Ishikawa (cell line): ENCODE results near the gene EIF2S1.
A peak's percentile ranks its signal among the peaks of the same experiment; 100 is the strongest.

Experiments
- CEBPB ChIP-seq: IDR thresholded peaks from 2 replicates; pipeline ENCODE4 v1.6.1; 2012
- CREB1 ChIP-seq: IDR thresholded peaks from 2 replicates; pipeline ENCODE4 v1.6.1; 2012; ENCODE audit warnings: low read depth
- EGR1 ChIP-seq: IDR thresholded peaks from 2 replicates; pipeline ENCODE4 v1.6.1; 2012
- EP300 ChIP-seq: IDR thresholded peaks from 2 replicates; pipeline ENCODE4 v1.6.1; 2012; ENCODE audit warnings: borderline replicate concordance
- FOXM1 ChIP-seq: IDR thresholded peaks from 2 replicates; pipeline ENCODE4 v1.6.1; 2012; ENCODE audit warnings: low read depth, borderline replicate concordance
- NFIC ChIP-seq: IDR thresholded peaks from 2 replicates; pipeline ENCODE4 v1.6.1; 2012
- RAD21 ChIP-seq: IDR thresholded peaks from 2 replicates; pipeline ENCODE4 v1.6.1; 2012; ENCODE audit warnings: low read depth
- TAF1 ChIP-seq: IDR thresholded peaks from 2 replicates; pipeline ENCODE4 v1.6.1; 2012; ENCODE audit warnings: low read depth, mild to moderate bottlenecking
- TCF12 ChIP-seq: IDR thresholded peaks from 2 replicates; pipeline ENCODE4 v1.6.1; 2012; ENCODE audit warnings: low read depth
- TEAD4 ChIP-seq: IDR thresholded peaks from 2 replicates; pipeline ENCODE4 v1.6.1; 2012
- YY1 ChIP-seq: IDR thresholded peaks from 2 replicates; pipeline ENCODE4 v1.6.1; 2012; ENCODE audit warnings: low read depth
- ZBTB7A ChIP-seq: IDR thresholded peaks from 2 replicates; pipeline ENCODE4 v1.6.1; 2012; ENCODE audit warnings: low read depth
- TF ChIP-seq, protein P1 (sequence below): IDR thresholded peaks from 2 replicates; pipeline ENCODE4 v1.6.1; 2012
- TF ChIP-seq, protein P2 (sequence below): IDR thresholded peaks from 2 replicates; pipeline ENCODE4 v1.6.1; 2012
- TF ChIP-seq, protein P3 (sequence below): IDR thresholded peaks from 2 replicates; pipeline ENCODE4 v1.6.1; 2012; ENCODE audit warnings: low read depth, mild to moderate bottlenecking

The EIF2S1 gene

DNA sequence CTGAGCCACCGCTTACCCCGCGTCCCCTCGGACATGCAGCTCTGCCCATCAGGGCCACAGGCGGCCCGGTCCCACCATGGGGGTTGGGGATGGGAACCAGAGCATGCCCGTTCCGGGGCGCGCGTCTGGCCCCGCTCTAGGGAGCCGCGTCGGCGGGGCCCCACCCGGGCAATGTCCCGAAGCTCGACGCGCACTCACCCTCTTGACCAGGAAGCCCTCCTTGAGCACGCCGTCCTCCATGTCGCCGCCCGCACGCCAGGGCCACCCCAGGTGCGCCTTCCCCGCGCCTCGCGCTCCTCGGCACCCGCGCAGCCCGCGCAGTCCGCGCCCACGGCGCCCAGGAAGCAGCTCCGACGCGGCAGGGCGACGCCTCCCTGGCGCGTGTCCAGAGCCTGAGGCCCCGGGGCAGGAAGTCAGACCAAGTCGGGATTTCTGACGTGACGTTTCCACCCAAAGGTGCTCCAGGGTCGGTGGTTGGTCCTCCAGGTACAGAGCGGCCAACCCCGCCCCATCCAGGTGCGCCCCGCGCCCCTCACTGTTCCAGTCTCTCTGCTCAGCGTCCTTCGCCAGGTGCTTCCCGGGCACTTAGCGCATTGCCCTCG is 51.8 kb downstream of the EIF2S1 start, which contains the start of gene PLEK2:
PLEK2 (minus strand) TSS at position 346 of the 602 bp plus-strand sequence; CDS start at position 240, 106 bp downstream.
- peak; percentile 75; the same call in 1 of the 2 replicates for TF ChIP-seq NFIC
- no peak for TF ChIP-seq RAD21
- TF ChIP-seq EP300 = peak; percentile 40; the same call in 1 of the 2 replicates
- no peak; the same call in 1 of the 2 replicates for TF ChIP-seq TCF12
- no peak; the same call in 1 of the 2 replicates for TF ChIP-seq CREB1
- no peak for TF ChIP-seq CEBPB
- TF ChIP-seq, protein P1, sequence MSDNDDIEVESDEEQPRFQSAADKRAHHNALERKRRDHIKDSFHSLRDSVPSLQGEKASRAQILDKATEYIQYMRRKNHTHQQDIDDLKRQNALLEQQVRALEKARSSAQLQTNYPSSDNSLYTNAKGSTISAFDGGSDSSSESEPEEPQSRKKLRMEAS = peak; percentile 77
- TF ChIP-seq TAF1 = no peak; the same call in 1 of the 2 replicates
- TF ChIP-seq EGR1 = no peak
- TF ChIP-seq YY1 = no peak
- TF ChIP-seq, protein P2, sequence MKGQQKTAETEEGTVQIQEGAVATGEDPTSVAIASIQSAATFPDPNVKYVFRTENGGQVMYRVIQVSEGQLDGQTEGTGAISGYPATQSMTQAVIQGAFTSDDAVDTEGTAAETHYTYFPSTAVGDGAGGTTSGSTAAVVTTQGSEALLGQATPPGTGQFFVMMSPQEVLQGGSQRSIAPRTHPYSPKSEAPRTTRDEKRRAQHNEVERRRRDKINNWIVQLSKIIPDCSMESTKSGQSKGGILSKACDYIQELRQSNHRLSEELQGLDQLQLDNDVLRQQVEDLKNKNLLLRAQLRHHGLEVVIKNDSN = no peak
- TF ChIP-seq TEAD4 = no peak
- TF ChIP-seq ZBTB7A = peak; percentile 70
- TF ChIP-seq, protein P3, sequence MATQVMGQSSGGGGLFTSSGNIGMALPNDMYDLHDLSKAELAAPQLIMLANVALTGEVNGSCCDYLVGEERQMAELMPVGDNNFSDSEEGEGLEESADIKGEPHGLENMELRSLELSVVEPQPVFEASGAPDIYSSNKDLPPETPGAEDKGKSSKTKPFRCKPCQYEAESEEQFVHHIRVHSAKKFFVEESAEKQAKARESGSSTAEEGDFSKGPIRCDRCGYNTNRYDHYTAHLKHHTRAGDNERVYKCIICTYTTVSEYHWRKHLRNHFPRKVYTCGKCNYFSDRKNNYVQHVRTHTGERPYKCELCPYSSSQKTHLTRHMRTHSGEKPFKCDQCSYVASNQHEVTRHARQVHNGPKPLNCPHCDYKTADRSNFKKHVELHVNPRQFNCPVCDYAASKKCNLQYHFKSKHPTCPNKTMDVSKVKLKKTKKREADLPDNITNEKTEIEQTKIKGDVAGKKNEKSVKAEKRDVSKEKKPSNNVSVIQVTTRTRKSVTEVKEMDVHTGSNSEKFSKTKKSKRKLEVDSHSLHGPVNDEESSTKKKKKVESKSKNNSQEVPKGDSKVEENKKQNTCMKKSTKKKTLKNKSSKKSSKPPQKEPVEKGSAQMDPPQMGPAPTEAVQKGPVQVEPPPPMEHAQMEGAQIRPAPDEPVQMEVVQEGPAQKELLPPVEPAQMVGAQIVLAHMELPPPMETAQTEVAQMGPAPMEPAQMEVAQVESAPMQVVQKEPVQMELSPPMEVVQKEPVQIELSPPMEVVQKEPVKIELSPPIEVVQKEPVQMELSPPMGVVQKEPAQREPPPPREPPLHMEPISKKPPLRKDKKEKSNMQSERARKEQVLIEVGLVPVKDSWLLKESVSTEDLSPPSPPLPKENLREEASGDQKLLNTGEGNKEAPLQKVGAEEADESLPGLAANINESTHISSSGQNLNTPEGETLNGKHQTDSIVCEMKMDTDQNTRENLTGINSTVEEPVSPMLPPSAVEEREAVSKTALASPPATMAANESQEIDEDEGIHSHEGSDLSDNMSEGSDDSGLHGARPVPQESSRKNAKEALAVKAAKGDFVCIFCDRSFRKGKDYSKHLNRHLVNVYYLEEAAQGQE = no peak
- no peak for TF ChIP-seq FOXM1

DNA sequence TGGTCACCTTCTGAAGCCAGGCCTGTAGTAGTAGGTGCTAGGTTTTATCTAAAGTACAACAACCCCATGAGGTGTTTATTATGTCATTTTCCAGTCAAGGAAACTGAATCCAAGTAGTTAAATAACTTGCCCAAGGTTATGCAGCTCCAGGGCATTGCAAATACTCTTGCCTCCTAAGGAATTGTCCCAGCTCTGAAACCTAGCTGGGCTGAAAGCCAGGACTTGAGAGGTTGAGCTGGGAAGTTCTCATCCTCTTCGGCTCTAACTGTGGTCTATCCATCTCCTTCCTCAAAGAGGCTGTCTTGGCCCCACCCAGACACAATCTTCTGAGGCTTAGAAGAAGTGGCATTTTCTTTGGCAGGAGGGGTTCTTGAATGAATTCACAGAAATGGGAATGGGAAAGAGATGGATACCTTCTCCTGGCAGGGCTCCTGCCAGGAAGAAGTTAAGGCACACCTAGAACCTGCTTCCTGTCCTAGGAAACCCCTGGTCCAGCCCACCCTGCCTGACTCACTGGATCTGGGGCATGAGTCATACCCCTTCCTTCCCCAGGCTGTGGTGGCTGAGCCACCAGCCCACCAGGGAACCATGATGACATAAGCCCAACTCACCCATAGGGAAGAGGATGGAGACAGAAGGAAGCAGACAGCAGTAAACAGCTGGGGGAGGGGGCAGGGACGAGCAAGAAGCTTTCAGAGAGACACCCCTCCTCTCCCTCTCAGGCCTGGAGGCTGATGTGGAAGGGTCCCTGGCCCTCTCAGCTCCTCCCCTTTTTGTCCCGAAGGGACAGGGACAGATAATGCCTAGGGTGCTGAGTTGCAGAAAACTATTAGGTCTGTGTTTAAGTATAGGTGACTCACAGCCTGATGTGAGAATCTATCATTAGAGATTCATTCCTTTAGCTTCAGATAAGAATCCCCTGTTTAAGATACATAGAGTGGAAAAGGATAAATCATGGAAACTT is 54.0 kb downstream of the EIF2S1 start:
- peak; percentile 25; the same call in 1 of the 2 replicates for TF ChIP-seq EP300
- TF ChIP-seq, protein P1 = no peak
- no peak for TF ChIP-seq CEBPB
- peak; percentile 44; the same call in 1 of the 2 replicates for TF ChIP-seq NFIC
- peak; percentile 54 for TF ChIP-seq TCF12
- no peak for TF ChIP-seq FOXM1

DNA sequence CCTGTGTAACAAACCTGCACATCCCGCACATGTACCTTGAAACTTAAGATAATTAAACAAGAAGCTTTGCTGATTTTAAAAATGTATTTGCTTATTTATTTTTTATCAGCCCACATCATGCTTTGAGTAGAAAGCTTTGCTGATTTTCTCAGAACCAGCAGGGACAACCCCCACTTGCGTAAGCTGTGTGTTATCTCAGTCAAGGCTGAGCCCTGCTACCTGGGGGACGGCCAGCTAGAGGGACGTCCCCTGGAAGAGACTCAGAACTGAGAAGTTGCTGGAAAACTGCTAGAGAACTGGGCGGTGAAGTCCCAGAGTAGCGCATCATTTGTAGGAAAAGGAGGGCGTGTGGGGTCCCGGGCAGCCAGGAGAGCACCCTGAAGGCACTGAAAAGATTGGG is 56.0 kb downstream of the EIF2S1 start:
- TF ChIP-seq EP300 = no peak
- no peak for TF ChIP-seq YY1
- TF ChIP-seq, protein P1 = no peak
- TF ChIP-seq ZBTB7A = no peak
- TF ChIP-seq TEAD4 = no peak
- TF ChIP-seq, protein P3 = no peak
- TF ChIP-seq NFIC = no peak
- TF ChIP-seq FOXM1 = no peak
- no peak for TF ChIP-seq TAF1
- no peak for TF ChIP-seq CEBPB
- TF ChIP-seq EGR1 = no peak
- TF ChIP-seq, protein P2 = no peak
- no peak for TF ChIP-seq RAD21

DNA sequence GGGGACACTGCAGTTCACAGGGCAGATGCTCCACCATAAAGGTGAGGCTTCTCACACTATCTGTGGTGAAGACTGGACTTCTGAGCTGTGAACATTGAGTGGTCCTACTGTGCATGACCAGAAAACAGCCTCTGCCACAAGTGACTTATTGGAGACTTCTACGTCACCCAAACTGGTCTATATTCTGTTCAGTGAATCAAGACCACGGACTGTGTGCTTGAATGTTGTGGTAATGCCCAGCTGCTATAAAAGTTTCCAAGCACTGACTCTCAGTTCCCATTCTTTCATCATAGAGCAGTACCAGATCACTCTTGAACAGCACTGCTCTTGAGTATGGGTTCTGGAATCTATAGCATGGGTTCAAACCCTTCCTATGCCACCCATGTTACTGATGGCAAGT is 56.7 kb downstream of the EIF2S1 start:
- no peak for TF ChIP-seq TCF12
- TF ChIP-seq YY1 = no peak
- no peak for TF ChIP-seq EGR1
- TF ChIP-seq TEAD4 = no peak
- TF ChIP-seq TAF1 = no peak
- TF ChIP-seq EP300 = no peak
- TF ChIP-seq RAD21 = no peak
- no peak for TF ChIP-seq ZBTB7A
- no peak for TF ChIP-seq FOXM1
- no peak for TF ChIP-seq CREB1
- TF ChIP-seq, protein P3 = no peak
- TF ChIP-seq, protein P2 = no peak
- no peak for TF ChIP-seq NFIC
